Activated CD4-positive, CD25-positive, alpha-beta regulatory T cell treated with anti-CD3 and anti-CD28 coated beads, Interleukin-2, amount 50 U/mL, for 72 hours (primary cell): ENCODE data around the gene RGPD6.
"Not testable (repeated sequence)": the region's sequence is repeated elsewhere in the genome, so short reads cannot be mapped to it uniquely, and the experiment has no call there.

ENCODE experiments used
- DNase-seq: peaks from one replicate; pipeline ENCODE4 v3.0.0; 2021

Gene RGPD6

GRCh38 chr2:110480084-110480483, 96.9 kb downstream of the RGPD6 start:
- DNase-seq, result not testable (repeated sequence)

GRCh38 chr2:110477370-110477769, 99.7 kb downstream of the RGPD6 start:
- DNase-seq, result not testable (repeated sequence)

- DNase-seq, result not testable (repeated sequence)
These were observed 100.1 kb downstream of the RGPD6 start for GRCh38 chr2:110476952-110477351.

GRCh38 chr2:110475627-110476359, 101.2 kb downstream of the RGPD6 start:
- DNase-seq, result not testable (repeated sequence)

- DNase-seq, result not testable (repeated sequence)
These were observed 102.1 kb downstream of the RGPD6 start for GRCh38 chr2:110474898-110475297.

- not testable (repeated sequence) for DNase-seq
These were observed 104.0 kb downstream of the RGPD6 start for GRCh38 chr2:110473059-110473358.

- DNase-seq, result not testable (repeated sequence)
These were observed 104.6 kb downstream of the RGPD6 start, which contains the start of gene LIMS4 for GRCh38 chr2:110472171-110473058. LIMS4 (minus strand) TSS chr2:110472816; CDS start chr2:110472778, 38 bp downstream.

GRCh38 chr2:110468921-110469320, 108.1 kb downstream of the RGPD6 start:
- DNase-seq, result not testable (repeated sequence)

GRCh38 chr2:110465312-110465711, 111.7 kb downstream of the RGPD6 start:
- DNase-seq, result not testable (repeated sequence)
